ENCODE data around the gene CD3E.
"Not testable (repeated sequence)": the region's sequence is repeated elsewhere in the genome, so short reads cannot be mapped to it uniquely, and the experiment has no call there.

The CD3E gene

GRCh38 chr11:118290923-118291322 lies 13.6 kb upstream of the CD3E start:
- DNase-seq (ENCODE audit: low read depth, low spot score), result no peak

GRCh38 chr11:118291477-118292135 lies 12.9 kb upstream of the CD3E start:
- no peak for DNase-seq (ENCODE audit: low read depth, low spot score)

GRCh38 chr11:118294053-118294452 lies 10.5 kb upstream of the CD3E start:
- DNase-seq (ENCODE audit: low read depth, low spot score), result no peak

- DNase-seq (ENCODE audit: low read depth, low spot score), result no peak
Observed at GRCh38 chr11:118295199-118295598, 9.3 kb upstream of the CD3E start.

- DNase-seq (ENCODE audit: low read depth, low spot score), result no peak
Observed at GRCh38 chr11:118295815-118296454, 8.6 kb upstream of the CD3E start.

- DNase-seq (ENCODE audit: low read depth, low spot score), result no peak
Observed at GRCh38 chr11:118301600-118302195, 2.8 kb upstream of the CD3E start.

GRCh38 chr11:118304227-118304567 lies 333 bp upstream of the CD3E start:
- no peak for DNase-seq (ENCODE audit: low read depth, low spot score)

- no peak for DNase-seq (ENCODE audit: low read depth, low spot score)
Observed at GRCh38 chr11:118305726-118306125, 1.2 kb downstream of the CD3E start.

GRCh38 chr11:118306556-118306955 lies 2.0 kb downstream of the CD3E start:
- no peak for DNase-seq (ENCODE audit: low read depth, low spot score)

- not testable (repeated sequence) for DNase-seq (ENCODE audit: low read depth, low spot score)
Observed at GRCh38 chr11:118308995-118309528, 4.5 kb downstream of the CD3E start.

GRCh38 chr11:118310271-118310670 lies 5.7 kb downstream of the CD3E start:
- DNase-seq (ENCODE audit: low read depth, low spot score), result no peak

- no peak for DNase-seq (ENCODE audit: low read depth, low spot score)
Observed at GRCh38 chr11:118310781-118311485, 6.4 kb downstream of the CD3E start.

GRCh38 chr11:118311518-118311917 lies 7.0 kb downstream of the CD3E start:
- no peak for DNase-seq (ENCODE audit: low read depth, low spot score)

GRCh38 chr11:118312328-118312727 lies 7.8 kb downstream of the CD3E start:
- DNase-seq (ENCODE audit: low read depth, low spot score), result no peak

GRCh38 chr11:118313242-118313641 lies 8.7 kb downstream of the CD3E start:
- DNase-seq (ENCODE audit: low read depth, low spot score), result no peak

GRCh38 chr11:118314988-118315411 lies 10.5 kb downstream of the CD3E start:
- DNase-seq (ENCODE audit: low read depth, low spot score), result no peak

- DNase-seq (ENCODE audit: low read depth, low spot score), result no peak
Observed at GRCh38 chr11:118318124-118318523, 13.6 kb downstream of the CD3E start.

- no peak for DNase-seq (ENCODE audit: low read depth, low spot score)
Observed at GRCh38 chr11:118318581-118319336, 14.2 kb downstream of the CD3E start.

GRCh38 chr11:118319337-118319707 lies 14.8 kb downstream of the CD3E start:
- no peak for DNase-seq (ENCODE audit: low read depth, low spot score)

GRCh38 chr11:118320515-118320914 lies 16.0 kb downstream of the CD3E start:
- DNase-seq (ENCODE audit: low read depth, low spot score), result no peak

- no peak for DNase-seq (ENCODE audit: low read depth, low spot score)
Observed at GRCh38 chr11:118321386-118322082, 17.0 kb downstream of the CD3E start.
